Measurements from ENCODE around the gene CORO1A.
"Not testable (repeated sequence)": the region's sequence is repeated elsewhere in the genome, so short reads cannot be mapped to it uniquely, and the experiment has no call there.

Gene CORO1A

GRCh38 chr16:30183233-30184095 lies at the start of gene CORO1A:
Gene CORO1A (plus strand): TSS chr16:30183602. CDS start chr16:30185210, 1,608 bp downstream.
- peak; percentile 75 to 83 (median 81) for DNase-seq

GRCh38 chr16:30136971-30137605 lies 46.3 kb upstream of the CORO1A start:
- DNase-seq, result no peak

GRCh38 chr16:30137897-30138296 lies 45.5 kb upstream of the CORO1A start:
- DNase-seq, result no peak

- DNase-seq, result peak in 2 of 3 experiments; percentile 13 to 23
These were observed 43.6 kb upstream of the CORO1A start for GRCh38 chr16:30139583-30140481.

- no peak for DNase-seq
These were observed 41.7 kb upstream of the CORO1A start for GRCh38 chr16:30141750-30142149.

GRCh38 chr16:30142672-30143346 lies 40.6 kb upstream of the CORO1A start:
- peak in 2 of 3 experiments; percentile 8 to 38 for DNase-seq

GRCh38 chr16:30143347-30143702 lies 40.1 kb upstream of the CORO1A start:
- no peak for DNase-seq

GRCh38 chr16:30144017-30144416 lies 39.4 kb upstream of the CORO1A start:
- DNase-seq, result no peak

- DNase-seq, result no peak
These were observed 38.5 kb upstream of the CORO1A start for GRCh38 chr16:30144917-30145316.

GRCh38 chr16:30145657-30146056 lies 37.7 kb upstream of the CORO1A start:
- no peak for DNase-seq

GRCh38 chr16:30147843-30148510 lies 35.4 kb upstream of the CORO1A start:
- no peak for DNase-seq

GRCh38 chr16:30149250-30149930 lies 34.0 kb upstream of the CORO1A start:
- peak in 1 of 3 experiments; percentile 4 for DNase-seq

- DNase-seq, result no peak
These were observed 32.3 kb upstream of the CORO1A start for GRCh38 chr16:30151091-30151490.

- no peak for DNase-seq
These were observed 30.9 kb upstream of the CORO1A start for GRCh38 chr16:30152517-30152916.

GRCh38 chr16:30155188-30155587 lies 28.2 kb upstream of the CORO1A start:
- no peak for DNase-seq

- DNase-seq, result no peak
These were observed 26.2 kb upstream of the CORO1A start for GRCh38 chr16:30157214-30157613.

GRCh38 chr16:30163538-30163937 lies 19.9 kb upstream of the CORO1A start:
- no peak for DNase-seq

GRCh38 chr16:30166202-30166902 lies 17.1 kb upstream of the CORO1A start:
- DNase-seq, result no peak

GRCh38 chr16:30168746-30169145 lies 14.7 kb upstream of the CORO1A start:
- not testable (repeated sequence) for DNase-seq

- not testable (repeated sequence) for DNase-seq
These were observed 14.0 kb upstream of the CORO1A start for GRCh38 chr16:30169416-30169815.

- DNase-seq, result not testable (repeated sequence)
These were observed 13.3 kb upstream of the CORO1A start for GRCh38 chr16:30170145-30170544.
